ENCODE data around the gene ANKS4B. TPM values are rescaled to one million over a fixed set of nuclear protein-coding genes. Genes with fewer than 3 reads are reported as not detected.

Gene ANKS4B
- total RNA-seq, 1 experiment from 2014 or later, result not detected

GRCh38 chr16:21206550-21206949 lies 26.9 kb upstream of the ANKS4B start:
- H3K4me3 ChIP-seq, result no peak overlapping the region
- DNase-seq, result no peak
- H3K36me3 ChIP-seq, result no peaks in the 10 kb centered on the region
- H3K27me3 ChIP-seq, result peaks cover 17% of the 10 kb centered on the region
- H3K9me3 ChIP-seq, result no peaks in the 10 kb centered on the region

- Histone ChIP-seq H3K9me3 (no peaks in the 10 kb centered on the region), H3K4me3 (no peak overlapping the region), H3K27me3 (peaks cover 7% of the 10 kb centered on the region), H3K36me3 (no peaks in the 10 kb centered on the region)
- no peak for DNase-seq
Observed at GRCh38 chr16:21208446-21209230, 24.9 kb upstream of the ANKS4B start.

- Histone ChIP-seq H3K9me3 (no peaks in the 10 kb centered on the region), H3K4me3 (no peak within 1 kb of the TSS), H3K36me3 (no peaks in the 10 kb centered on the region), H3K27me3 (peaks cover 11% of the 10 kb centered on the region)
- no peak for DNase-seq
Observed at GRCh38 chr16:21211486-21211885, 22.0 kb upstream of the ANKS4B start, which contains the start of gene ZP2. TSS of gene ZP2 (minus strand) at chr16:21211574. CDS start at chr16:21211547, 27 bp downstream.

- H3K36me3 ChIP-seq, result no peaks in the 10 kb centered on the region
- no peaks in the 10 kb centered on the region for H3K9me3 ChIP-seq
- no peak for DNase-seq
Observed at GRCh38 chr16:21214086-21214485, 19.4 kb upstream of the ANKS4B start.

GRCh38 chr16:21217121-21217520 lies 16.4 kb upstream of the ANKS4B start:
- Histone ChIP-seq H3K36me3 (no peaks in the 10 kb centered on the region), H3K4me3 (no peak overlapping the region), H3K27me3 (peaks cover 15% of the 10 kb centered on the region), H3K9me3 (peaks cover 2% of the 10 kb centered on the region; the same call in 1 of the 2 replicates)
- DNase-seq, result no peak

More at GRCh38 chr16:21214086-21214485, 19.4 kb upstream of the ANKS4B start:
- Histone ChIP-seq H3K4me3 (no peak overlapping the region), H3K27me3 (peaks cover 13% of the 10 kb centered on the region)

GRCh38 chr16:21218153-21218552 lies 15.3 kb upstream of the ANKS4B start:
- Histone ChIP-seq H3K9me3 (peaks cover 2% of the 10 kb centered on the region; the same call in 1 of the 2 replicates), H3K27me3 (peaks cover 15% of the 10 kb centered on the region; the same call in 1 of the 2 replicates), H3K36me3 (no peaks in the 10 kb centered on the region), H3K4me3 (no peak overlapping the region)
- no peak for DNase-seq

GRCh38 chr16:21219551-21219950 lies 13.9 kb upstream of the ANKS4B start:
- H3K4me3 ChIP-seq, result no peak overlapping the region
- no peak for DNase-seq
- H3K27me3 ChIP-seq, result peaks cover 18% of the 10 kb centered on the region
- no peaks in the 10 kb centered on the region for H3K36me3 ChIP-seq
- peaks cover 2% of the 10 kb centered on the region; the same call in 1 of the 2 replicates for H3K9me3 ChIP-seq

GRCh38 chr16:21222495-21223337 lies 10.8 kb upstream of the ANKS4B start:
- Histone ChIP-seq H3K27me3 (peaks cover 21% of the 10 kb centered on the region), H3K36me3 (no peaks in the 10 kb centered on the region), H3K9me3 (peaks cover 2% of the 10 kb centered on the region; the same call in 1 of the 2 replicates), H3K4me3 (no peak overlapping the region)
- no peak for DNase-seq

DNA sequence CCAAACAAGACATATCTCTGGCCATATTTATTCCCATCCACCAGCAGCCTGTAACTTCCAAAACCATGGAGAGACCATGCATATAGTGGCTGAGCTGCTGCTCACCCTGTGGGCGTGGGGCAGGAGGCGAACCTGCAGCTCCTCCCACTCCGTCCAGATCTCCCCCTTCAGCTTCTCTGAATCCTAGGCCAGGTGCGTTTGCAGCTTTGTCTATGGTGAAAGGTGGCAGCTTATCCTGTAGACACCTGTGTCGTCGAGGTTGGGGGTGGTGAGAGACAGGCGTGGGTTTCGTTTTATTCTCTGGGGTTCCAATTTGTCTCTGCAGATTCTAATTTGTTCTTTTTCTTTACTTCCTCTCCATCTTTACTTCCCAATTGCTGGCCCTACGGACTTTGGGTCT lies 9.7 kb upstream of the ANKS4B start:
- no peak overlapping the region for H3K4me3 ChIP-seq
- peaks cover 2% of the 10 kb centered on the region; the same call in 1 of the 2 replicates for H3K9me3 ChIP-seq
- no peaks in the 10 kb centered on the region for H3K36me3 ChIP-seq
- H3K27me3 ChIP-seq, result peaks cover 30% of the 10 kb centered on the region
- DNase-seq, result no peak

GRCh38 chr16:21224800-21225199 lies 8.7 kb upstream of the ANKS4B start:
- H3K4me3 ChIP-seq, result no peak overlapping the region
- no peak for DNase-seq
- peaks cover 33% of the 10 kb centered on the region for H3K27me3 ChIP-seq
- H3K36me3 ChIP-seq, result no peaks in the 10 kb centered on the region
- peaks cover 2% of the 10 kb centered on the region; the same call in 1 of the 2 replicates for H3K9me3 ChIP-seq

DNA sequence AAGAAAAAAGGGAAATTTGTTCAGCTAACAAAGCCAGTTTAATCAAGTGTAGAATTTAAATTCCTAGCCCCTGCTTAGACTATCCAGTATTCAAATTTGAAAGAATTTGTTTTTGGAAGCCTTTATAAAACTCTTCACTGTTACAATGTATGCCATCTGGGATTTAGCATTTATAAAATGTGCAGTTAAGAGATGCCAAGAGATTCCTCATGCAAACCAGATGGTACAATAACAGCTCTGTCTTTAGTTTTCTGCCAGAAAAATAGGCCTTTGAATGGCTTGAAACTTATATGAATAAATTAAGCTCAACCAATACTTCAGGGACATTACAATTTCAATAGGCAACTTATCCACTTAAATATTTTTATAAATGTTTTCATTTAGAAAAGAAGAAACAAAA lies 6.8 kb upstream of the ANKS4B start:
- H3K4me3 ChIP-seq, result no peak overlapping the region
- no peak for DNase-seq
- H3K27me3 ChIP-seq, result peaks cover 38% of the 10 kb centered on the region
- no peaks in the 10 kb centered on the region for H3K9me3 ChIP-seq
- H3K36me3 ChIP-seq, result no peaks in the 10 kb centered on the region

GRCh38 chr16:21227866-21228265 lies 5.6 kb upstream of the ANKS4B start:
- H3K27me3 ChIP-seq, result peaks cover 44% of the 10 kb centered on the region
- H3K36me3 ChIP-seq, result no peaks in the 10 kb centered on the region
- H3K9me3 ChIP-seq, result no peaks in the 10 kb centered on the region
- DNase-seq, result no peak
- H3K4me3 ChIP-seq, result no peak overlapping the region

GRCh38 chr16:21228361-21228872 lies 5.1 kb upstream of the ANKS4B start:
- H3K4me3 ChIP-seq, result no peak overlapping the region
- no peak for DNase-seq
- no peaks in the 10 kb centered on the region for H3K36me3 ChIP-seq
- H3K9me3 ChIP-seq, result no peaks in the 10 kb centered on the region
- peaks cover 48% of the 10 kb centered on the region for H3K27me3 ChIP-seq

DNA sequence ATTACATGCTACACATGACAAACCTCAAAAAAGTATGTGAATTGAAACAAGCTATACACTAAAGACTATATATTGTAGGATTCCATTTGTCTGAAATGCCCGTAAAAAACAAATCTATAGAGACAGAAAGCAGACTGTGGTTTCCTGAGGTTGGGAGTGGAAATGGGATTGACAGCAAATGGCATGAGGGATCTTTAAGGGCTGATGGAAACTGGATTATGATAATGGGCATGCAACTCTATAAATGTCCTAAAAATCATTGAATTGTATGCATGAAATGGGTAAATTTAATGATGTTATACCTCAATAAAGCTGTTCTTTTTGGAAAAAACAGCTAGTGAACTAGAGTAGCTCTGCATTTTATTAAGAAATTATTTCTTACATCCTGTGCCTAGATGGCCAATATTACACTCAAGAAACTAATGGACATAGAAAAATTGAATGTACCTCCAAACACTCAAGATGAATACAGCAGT lies 416 bp upstream of the ANKS4B start:
- Histone ChIP-seq H3K4me3 (no peak overlapping the region), H3K36me3 (no peaks in the 10 kb centered on the region), H3K9me3 (no peaks in the 10 kb centered on the region), H3K27me3 (peaks cover 29% of the 10 kb centered on the region)
- DNase-seq, result no peak

DNA sequence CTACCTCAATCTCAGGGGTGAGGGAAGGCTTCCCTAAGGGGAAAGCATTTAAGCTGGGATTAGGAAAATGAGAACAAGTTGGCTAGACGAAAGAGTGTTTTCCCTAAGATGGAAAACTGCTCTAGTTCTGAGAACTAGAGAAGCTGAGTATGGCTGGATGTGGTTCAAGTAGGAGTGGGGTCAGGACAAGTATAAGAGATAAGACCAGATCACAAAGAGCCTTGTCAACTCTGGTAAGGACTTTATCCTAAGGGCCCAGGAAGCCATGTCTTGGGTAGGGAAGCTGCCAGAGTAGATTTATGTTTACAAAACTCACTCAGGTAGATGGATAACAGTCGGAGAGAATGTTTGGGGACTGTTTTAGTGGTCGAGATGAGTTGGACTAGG lies 1.7 kb downstream of the ANKS4B start:
- peaks cover 18% of the 10 kb centered on the region for H3K27me3 ChIP-seq
- DNase-seq, result no peak
- H3K36me3 ChIP-seq, result no peaks in the 10 kb centered on the region
- no peak overlapping the region for H3K4me3 ChIP-seq
- no peaks in the 10 kb centered on the region for H3K9me3 ChIP-seq

DNA sequence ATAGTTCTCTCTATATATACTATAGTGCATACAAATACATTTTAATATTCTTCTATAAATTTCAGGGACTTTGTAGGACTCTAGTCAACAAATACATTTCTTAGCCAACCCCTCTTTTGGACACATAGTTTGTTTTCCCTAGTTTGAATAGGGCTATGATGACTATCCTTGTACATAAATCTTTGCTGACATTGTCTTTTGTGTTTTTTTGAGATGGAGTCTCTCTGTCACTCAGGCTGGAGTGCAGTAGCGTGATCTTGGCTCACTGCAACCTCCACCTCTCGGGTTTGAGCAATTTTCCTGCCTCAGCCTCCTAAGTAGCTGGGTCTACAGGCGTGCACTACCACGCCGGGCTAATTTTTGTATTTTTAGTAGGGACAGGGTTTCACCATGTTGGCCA lies 3.3 kb downstream of the ANKS4B start:
- no peak overlapping the region for H3K4me3 ChIP-seq
- H3K27me3 ChIP-seq, result peaks cover 12% of the 10 kb centered on the region
- no peaks in the 10 kb centered on the region for H3K9me3 ChIP-seq
- DNase-seq, result no peak
- H3K36me3 ChIP-seq, result no peaks in the 10 kb centered on the region

GRCh38 chr16:21239646-21240045 lies 6.1 kb downstream of the ANKS4B start:
- no peaks in the 10 kb centered on the region for H3K27me3 ChIP-seq
- no peaks in the 10 kb centered on the region for H3K9me3 ChIP-seq
- no peaks in the 10 kb centered on the region for H3K36me3 ChIP-seq
- no peak overlapping the region for H3K4me3 ChIP-seq
- no peak for DNase-seq

All from MG63 (cell line).